ENCODE results near the gene OSBPL10.
"Not testable (repeated sequence)": the region's sequence is repeated elsewhere in the genome, so short reads cannot be mapped to it uniquely, and the experiment has no call there.

OSBPL10 gene

DNA sequence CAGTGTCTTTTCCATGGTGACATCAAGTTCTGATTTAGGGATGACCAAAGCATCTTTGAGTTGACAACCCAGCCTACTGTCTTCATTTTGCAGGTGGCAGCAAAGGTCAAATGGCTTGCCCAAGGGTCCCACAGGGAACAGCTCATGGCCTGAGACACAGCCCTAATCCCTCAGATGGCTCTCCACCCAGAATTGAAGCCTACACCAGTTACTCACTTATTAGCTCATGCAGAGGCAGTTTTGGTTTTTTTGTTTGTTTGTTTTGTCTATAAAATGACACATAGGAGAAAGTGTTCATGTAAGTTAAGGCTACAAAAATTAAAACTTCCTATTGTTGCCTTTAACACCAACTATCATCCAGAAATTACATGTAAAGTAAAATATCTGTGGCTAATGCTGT is 167.9 kb downstream of the OSBPL10 start:
- DNase-seq (ENCODE audit: low spot score): no peak

GRCh38 chr3:31810991-31811433 is 170.1 kb downstream of the OSBPL10 start:
- no peak for DNase-seq (ENCODE audit: low spot score)

DNA sequence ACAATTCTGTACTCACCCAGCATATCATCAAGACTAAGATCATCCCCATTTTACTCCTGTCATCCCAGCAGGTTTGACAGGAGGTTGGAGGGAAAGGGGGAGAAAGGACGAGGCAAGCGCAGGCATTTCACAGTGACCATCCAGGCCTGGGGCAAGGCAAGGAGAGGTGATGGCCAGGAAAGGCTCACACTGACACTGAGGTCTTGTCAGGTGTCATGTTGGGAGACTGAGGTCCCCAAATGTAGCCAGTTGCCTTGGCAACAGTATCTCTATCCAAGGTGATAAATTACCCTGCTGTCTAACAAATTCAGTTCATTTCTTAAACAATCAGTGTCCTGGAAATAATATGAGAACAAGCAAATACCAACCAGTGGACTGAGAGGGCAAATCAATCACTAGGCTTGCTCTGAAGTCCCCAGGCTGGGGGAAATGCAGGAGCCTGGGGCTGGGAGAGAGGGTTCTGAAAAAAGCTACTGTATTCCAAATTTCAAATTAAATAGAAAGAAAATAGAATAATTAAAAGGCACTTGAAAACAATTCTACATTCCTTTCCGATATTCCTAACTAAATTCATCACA is 172.8 kb downstream of the OSBPL10 start:
- no peak for DNase-seq (ENCODE audit: low spot score)

GRCh38 chr3:31804251-31805051 is 176.6 kb downstream of the OSBPL10 start:
- no peak for DNase-seq (ENCODE audit: low spot score)

DNA sequence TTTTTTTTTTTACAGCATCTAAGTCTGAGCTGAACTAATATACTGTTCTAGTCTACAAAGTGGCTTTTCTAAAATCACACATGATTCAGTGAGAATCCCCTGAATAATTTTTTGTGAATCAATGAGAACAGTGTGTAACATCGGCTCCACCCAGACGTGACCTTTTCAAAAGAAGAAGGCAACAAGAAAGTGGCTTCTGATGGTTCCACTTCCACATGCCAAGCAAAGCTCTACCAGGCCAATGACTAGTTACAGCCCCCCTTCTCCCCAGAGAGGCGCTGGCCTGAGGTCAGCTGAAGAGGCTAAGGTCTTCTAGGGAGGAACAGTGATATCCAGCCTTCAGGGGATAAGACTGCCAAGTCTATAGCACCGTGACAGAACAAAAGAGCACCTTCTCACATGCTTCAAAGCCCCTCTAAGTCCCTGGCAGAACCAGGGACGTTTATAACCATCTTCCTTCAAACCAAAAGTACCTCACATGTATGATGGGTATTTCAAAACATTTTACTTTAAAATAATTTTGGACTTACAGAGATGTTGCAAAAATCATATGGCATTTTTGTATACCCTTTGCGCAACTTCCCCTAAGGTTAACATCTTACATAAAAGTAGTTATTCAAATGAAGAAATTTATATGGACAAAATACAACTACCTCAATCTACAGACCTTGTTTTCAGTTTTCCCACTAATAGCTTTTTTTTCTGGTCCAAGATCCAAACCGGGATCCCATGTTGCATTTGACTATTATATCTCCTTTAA is 177.9 kb downstream of the OSBPL10 start:
- no peak for DNase-seq (ENCODE audit: low spot score)

DNA sequence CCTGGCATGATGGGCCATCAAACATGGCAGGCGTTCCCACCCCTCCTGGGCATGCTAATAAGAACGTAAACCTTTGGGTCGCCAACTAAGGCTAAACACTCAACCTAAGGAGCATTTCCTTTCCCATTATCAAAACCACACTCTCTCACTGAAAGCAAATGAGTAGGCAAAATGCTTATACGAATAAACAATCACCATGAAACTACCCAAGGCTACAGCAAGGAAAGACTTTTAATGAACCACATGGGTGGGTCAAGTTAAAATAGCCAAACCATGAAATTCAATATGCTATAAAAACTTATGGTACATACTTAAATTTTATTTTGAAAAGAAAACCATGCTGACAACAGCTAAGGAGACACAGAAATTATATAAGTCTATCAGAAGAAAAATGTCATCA is 180.6 kb downstream of the OSBPL10 start:
- DNase-seq (ENCODE audit: low spot score): no peak

GRCh38 chr3:31798840-31799239 is 182.2 kb downstream of the OSBPL10 start:
- DNase-seq (ENCODE audit: low spot score): no peak

- DNase-seq (ENCODE audit: low spot score): no peak
These were observed 187.2 kb downstream of the OSBPL10 start for GRCh38 chr3:31793821-31794220.

GRCh38 chr3:31791090-31791430 is 190.0 kb downstream of the OSBPL10 start:
- no peak for DNase-seq (ENCODE audit: low spot score)

DNA sequence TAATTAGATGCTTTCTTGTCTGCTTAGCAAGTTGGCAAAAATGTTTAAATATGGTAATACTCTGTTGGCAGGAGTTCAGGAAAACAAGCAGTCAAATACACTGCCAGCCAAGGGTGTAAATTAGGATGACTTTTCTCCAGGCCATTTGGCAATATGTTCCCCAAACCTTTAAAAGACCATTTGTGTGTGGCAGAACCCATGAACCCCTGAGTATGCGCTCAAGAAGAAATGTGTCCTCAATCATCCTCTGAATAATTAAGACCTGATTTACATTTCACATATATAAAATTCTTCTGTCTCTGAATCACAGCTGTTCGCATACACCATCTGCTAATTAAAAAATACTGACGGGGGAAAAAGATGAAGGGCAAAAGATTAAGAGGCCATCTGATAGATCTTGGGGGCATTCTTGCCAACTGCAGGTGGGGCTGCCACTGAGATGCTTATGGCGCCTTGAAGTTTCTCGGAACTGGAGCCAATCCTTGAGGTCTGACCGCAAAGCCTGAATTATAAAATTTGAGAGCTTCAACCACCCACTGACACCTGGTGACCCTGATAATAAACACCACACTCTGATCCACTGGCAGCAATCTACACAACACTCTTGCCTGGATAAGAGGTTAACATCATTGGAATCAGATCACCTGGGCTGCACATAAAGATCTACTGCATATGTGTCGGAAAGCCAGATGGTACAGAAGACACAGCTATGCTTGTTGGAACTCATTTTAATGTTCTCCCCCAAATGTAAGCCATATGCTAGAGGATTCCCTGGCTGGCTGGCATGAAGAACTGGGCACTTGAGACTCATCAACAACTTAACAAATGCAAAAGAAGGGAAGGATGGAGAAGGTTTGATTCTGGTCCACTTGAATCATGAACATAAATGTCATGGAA is 190.6 kb downstream of the OSBPL10 start:
- no peak for DNase-seq (ENCODE audit: low spot score)

DNA sequence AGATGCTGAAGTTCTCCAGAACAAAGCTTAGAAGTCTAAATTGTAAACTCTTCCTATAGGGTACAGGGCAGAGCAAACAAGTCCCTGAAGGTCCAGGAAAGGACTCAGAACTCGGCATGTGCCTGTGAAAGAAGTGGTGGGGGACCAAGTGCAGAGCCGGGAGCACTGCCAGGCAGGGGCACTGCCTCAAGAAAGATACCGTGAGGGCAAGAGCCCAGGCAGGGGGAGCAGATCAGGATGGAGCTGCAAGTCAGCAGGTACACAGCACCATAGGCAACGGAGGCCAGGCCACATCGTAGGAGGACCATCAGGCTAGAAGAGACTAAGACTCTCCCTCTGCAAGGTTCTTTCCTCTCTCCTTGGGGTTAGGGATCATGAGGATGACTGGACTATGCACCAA is 191.6 kb downstream of the OSBPL10 start:
- DNase-seq (ENCODE audit: low spot score): no peak

- DNase-seq (ENCODE audit: low spot score): no peak
These were observed 195.3 kb downstream of the OSBPL10 start for GRCh38 chr3:31785734-31786133.

- DNase-seq (ENCODE audit: low spot score): no peak
These were observed 195.8 kb downstream of the OSBPL10 start for GRCh38 chr3:31785286-31785685.

GRCh38 chr3:31783851-31784250 is 197.2 kb downstream of the OSBPL10 start:
- DNase-seq (ENCODE audit: low spot score): not testable (repeated sequence)

GRCh38 chr3:31782306-31782705 is 198.8 kb downstream of the OSBPL10 start:
- not testable (repeated sequence) for DNase-seq (ENCODE audit: low spot score)

DNA sequence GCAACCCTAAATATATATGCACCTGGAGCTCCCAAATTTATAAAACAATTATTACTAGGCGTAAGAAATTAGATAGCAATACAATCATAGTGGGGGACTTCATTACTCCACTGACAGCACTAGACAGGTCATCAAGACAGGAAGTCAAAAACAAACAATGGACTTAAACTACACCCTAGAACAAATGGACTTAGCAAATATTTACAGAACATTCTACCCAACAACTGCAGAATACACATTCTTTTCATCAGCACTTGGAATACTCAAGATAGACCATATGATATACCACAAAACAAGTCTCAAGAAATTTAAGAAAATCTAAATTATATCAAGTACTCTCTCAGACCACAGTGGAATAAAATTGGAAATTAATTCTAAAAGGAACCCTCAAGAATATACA is 201.5 kb downstream of the OSBPL10 start:
- no peak for DNase-seq (ENCODE audit: low spot score)

DNA sequence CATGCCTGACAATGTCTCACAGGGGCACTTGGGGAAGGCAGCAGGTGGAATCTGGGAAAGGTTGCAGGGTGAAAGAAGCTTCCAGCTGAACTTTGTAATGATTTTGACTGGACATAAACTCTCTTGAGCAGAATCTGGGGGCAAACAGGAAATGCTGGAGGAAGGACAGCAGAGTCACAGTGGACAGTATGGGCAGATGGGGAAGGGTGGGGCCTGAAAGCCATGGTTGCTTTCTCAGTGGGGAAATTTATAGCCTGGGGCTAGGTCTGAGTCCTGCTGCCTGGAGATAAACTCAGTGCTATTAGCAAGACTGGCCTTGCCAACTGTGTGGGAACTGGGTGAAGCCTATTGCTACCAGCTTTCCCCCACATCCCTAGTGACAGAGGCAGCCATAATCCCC is 203.2 kb downstream of the OSBPL10 start:
- no peak for DNase-seq (ENCODE audit: low spot score)

DNA sequence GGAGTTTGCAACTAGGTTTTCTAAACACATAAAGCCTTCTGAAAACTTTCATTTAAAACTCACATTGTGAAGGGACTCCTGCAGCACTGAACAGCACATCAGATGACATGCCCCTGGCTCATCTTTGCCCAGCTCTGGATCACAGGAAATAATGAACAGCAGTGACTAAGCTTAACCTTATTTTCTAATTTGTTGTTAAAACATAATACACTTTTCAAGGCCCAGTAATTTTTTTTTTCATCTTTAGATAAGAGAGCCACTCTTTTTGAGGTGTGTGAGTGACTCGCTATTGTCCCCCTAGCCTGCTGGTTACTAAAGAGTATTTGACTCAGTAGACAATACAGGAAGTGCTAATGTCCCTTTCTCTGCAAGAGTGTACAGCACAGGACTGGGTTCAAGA is 204.0 kb downstream of the OSBPL10 start:
- DNase-seq (ENCODE audit: low spot score): no peak

GRCh38 chr3:31776016-31776415 is 205.0 kb downstream of the OSBPL10 start:
- DNase-seq (ENCODE audit: low spot score): no peak

DNA sequence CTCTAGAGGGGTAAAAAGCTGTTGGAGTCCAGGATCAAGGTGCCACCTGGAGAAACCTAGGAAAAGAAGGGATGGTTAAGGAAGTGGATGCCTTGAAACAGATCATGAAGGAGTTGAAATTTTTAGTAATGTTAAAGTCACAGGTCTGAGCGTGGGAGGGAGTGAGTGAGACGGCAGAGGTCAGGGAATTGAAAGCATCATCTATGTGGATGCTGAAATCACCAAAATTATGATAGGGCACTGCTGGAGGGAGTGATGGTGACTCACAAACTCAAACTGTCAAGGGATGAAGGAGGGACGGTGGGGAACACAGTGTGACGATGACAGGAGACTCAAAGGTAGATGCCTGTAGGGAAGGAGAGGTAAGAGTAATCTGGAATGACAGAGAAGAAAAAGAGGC is 205.7 kb downstream of the OSBPL10 start:
- DNase-seq (ENCODE audit: low spot score): no peak

GRCh38 chr3:31772758-31773473 is 208.1 kb downstream of the OSBPL10 start:
- DNase-seq (ENCODE audit: low spot score): no peak
